Measurements from ENCODE around the gene EXOC3.

The EXOC3 gene

DNA sequence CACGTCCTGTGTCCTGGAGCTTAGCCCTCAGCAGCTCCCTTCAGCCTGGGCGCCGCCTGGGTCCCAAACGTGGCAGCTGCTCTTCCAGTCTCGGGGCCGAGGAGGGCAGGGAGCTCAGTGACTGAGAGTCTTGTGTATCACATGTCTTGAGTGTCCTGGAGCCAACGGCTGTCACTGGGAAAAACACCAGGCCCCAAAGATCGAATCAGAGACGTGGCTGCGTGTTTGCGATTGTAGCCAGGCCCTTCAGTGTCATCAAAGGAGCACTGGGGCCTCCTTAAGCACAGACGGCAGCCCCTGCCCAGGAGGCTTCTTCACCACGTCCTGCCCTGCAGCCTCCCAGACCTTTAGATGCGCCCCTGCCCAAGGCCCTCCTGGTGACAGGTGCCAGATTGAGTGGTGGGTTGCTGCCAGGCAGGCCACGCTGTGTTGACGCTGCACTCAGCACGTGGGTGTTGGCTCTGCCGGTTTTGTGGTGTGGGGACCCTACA, 5.7 kb upstream of the EXOC3 start:
- DNase-seq (ENCODE audit: extremely low read depth in 1 of 2, low read depth in 1 of 2) = no peak

DNA sequence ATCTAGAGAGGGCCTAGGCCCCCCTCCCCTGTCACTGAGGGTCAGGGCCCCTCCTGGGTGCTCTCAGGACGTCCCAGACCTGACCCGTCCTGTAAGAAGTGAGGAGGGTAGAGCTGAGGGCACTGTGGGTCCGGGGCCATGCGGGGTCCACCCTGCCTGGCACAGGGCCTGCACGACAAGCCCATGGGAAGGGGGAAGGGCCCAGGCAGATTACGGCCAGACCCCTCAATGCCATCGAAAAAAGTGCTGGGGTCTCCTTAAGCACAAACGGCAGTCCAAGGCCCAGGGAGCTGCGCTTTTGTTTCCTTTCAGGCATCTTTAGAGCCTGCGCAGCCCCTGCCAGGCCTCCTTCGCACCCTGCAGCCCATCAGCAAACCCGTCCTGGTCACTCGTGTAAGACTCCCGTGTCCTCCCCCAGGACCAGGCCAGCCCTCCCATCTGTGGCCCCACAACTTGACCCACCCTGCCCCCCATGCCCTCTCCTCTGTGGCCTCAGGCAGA, 4.4 kb upstream of the EXOC3 start:
- DNase-seq (ENCODE audit: extremely low read depth in 1 of 2, low read depth in 1 of 2) = no peak

DNA sequence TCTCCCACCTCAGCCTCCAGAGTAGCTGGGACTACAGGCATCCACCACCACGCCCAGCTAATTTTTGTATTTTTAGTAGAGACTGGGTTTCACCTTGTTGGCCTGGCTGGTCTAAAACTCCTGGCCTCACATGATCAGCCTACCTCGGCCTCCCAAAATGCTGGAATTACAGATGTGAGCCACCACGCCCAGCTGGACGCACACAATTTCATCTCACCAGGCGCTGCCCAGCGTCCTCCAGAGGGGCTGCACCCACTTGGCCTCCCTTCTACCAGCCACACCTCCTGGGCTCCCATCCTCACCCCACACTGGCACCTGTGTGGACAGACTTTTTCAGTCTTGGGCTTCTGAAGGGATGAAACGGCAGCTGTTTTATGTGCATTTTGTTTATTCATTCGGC, 3.8 kb upstream of the EXOC3 start:
- DNase-seq (ENCODE audit: extremely low read depth in 1 of 2, low read depth in 1 of 2) = no peak

DNA sequence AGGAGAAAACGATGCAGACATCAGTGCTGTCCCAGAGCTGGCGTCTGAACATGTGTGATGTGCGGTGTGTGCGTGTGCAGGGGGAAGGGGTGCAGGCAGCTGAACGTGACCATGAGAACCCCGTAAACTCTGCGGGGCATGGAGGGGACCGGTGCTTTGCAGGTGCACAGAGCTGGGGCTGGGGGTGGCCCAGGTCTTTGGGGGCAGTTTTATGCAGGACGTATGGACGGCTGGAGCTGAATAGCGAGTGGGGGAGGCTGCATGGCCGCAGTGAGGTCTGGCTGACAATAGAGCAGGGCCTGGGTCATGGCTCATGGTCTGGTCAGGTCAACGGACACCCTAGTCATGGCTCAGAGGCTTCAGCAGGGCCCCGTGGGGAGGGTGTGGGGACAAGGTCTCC, 3.3 kb upstream of the EXOC3 start:
- no peak for DNase-seq (ENCODE audit: extremely low read depth in 1 of 2, low read depth in 1 of 2)

DNA sequence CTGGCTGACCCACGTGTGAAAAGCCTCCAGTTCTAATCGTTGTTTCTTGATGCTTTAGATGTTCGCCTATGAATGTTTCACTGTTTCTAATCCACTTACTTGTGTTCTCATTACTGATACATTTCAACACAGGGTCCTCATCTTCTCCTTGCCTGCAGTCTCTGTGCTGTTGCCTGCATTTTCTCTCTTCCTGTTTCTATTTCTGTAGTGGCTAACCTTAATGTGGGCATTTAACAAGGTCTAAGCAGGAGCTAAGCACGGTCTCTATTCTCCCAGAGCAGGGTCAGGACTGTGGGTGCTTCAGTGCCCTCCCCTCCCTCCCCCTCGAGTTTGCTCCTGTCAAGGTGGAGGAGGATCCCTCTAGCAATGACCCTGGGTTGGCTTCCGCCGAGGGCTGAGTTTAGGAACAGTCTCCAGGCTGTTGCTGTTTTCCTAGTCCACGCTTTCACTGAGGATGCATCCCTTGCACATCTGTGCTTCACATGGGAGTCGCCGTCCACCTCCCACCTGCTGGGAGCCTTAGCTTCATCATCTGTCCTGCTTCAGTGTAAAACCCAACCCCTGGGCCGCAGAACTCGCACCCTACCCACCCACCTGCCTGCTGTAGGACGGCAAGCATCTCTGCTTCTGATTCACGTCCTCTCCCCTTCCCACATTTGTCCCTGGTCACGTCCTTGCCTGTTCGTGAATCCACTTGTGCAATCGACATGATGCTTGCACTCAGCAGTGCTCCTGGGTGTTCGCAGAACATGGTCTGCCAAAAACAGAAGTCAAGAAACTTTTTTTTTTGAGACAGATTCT, 2.4 kb upstream of the EXOC3 start:
- DNase-seq (ENCODE audit: extremely low read depth in 1 of 2, low read depth in 1 of 2) = no peak

DNA sequence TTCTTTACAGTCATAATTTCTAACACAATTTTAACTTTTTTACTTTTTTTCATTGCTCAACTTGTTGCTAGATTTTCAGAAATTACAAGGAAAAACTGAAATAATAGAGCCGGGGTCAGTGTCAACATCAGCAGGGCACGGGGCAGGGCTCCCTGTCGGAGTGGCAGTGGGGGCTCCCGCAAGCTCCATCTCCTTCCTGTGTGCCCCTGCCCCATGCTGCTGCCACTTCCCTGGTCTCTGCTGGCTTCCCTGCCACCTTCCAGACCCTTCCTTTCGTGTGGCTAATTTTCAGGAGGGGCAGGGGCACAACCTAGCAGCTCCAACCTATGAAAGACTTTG, 1.0 kb upstream of the EXOC3 start:
- DNase-seq (ENCODE audit: extremely low read depth in 1 of 2, low read depth in 1 of 2) = no peak

DNA sequence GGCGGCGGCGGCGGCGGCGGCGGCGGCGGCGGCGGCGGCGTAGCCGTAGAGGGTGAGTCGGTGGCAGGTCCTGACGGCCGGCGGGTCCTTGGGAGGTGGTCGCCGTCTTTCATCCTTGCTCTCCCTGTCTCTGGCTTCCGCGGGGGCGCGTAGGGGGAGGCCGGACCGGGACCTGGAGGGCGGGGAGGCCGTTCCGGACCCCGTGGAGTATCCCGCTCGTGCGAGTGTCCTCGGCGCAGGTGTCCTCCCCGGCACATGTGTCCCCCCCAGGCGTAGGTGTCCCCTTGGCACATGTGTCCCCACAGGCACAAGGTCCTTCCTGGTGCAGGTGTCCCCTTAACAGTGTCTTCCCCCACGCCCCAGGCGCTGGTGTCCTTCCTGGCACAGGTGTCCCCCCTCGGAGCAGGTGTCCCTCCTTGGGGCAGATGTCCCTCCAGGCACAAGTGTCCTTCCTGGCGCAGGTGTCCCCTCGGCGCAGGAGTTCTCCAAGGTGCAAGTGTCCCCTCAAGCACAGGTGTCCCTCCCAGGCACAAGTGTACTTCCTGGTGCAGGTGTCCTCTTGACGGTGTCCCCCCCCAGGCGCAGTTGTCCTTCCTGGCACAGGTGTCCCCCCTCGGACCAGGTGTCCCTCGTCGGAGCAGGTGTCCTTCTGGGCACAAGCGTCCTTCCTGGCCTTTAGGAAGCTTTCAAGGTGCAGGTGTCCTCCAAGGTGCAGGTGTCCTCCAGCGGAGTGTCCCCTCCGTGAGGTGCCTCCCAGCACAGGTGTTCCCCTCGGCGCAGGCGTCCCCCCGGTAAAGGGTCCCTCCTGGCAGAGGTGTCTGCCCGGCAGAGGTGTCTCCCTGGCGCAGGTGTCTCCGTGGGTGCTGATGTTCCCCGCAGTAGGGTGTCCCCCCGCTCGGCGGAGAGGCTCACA, 519 bp downstream of the EXOC3 start:
- DNase-seq (ENCODE audit: extremely low read depth in 1 of 2, low read depth in 1 of 2) = no peak

DNA sequence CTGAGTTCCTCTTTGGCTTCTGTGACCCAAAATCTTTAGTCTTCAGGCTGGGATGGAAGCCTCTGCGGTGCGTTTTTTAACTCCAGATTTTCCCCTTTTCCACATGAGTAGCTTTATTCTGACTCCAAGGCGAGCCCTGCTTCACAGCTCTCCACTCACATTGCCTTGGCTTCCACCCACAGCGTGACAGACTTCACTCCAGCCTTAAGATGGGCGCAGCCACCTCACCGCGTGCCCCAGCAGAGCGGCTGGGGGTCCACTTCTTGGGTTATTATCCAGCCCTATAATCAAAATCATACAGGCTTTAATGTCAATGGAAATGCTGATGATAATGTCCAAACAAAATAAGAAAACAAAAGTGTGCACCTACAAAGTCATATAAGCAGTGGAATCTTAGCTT, 1.2 kb downstream of the EXOC3 start:
- DNase-seq (ENCODE audit: extremely low read depth in 1 of 2, low read depth in 1 of 2) = no peak

DNA sequence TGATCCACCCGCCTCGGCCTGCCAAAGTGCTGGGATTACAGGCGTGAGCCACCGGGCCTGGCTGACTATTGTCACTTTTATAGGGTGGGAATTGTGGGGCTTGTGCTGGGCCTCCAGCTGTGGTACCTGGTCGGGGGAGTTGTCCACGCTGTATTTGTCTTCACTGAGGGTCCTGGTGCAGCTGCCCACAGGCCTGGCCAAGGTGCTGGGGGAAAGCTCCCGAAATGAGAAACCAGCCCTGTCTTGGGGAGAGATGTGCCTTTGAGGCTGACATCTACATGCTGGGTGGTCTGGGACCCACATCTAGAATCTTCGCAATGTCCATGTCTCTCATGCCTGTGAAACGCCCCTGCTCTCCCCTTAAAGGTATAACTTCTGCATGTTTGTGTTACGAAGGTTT, 2.6 kb downstream of the EXOC3 start:
- no peak for DNase-seq (ENCODE audit: extremely low read depth in 1 of 2, low read depth in 1 of 2)

DNA sequence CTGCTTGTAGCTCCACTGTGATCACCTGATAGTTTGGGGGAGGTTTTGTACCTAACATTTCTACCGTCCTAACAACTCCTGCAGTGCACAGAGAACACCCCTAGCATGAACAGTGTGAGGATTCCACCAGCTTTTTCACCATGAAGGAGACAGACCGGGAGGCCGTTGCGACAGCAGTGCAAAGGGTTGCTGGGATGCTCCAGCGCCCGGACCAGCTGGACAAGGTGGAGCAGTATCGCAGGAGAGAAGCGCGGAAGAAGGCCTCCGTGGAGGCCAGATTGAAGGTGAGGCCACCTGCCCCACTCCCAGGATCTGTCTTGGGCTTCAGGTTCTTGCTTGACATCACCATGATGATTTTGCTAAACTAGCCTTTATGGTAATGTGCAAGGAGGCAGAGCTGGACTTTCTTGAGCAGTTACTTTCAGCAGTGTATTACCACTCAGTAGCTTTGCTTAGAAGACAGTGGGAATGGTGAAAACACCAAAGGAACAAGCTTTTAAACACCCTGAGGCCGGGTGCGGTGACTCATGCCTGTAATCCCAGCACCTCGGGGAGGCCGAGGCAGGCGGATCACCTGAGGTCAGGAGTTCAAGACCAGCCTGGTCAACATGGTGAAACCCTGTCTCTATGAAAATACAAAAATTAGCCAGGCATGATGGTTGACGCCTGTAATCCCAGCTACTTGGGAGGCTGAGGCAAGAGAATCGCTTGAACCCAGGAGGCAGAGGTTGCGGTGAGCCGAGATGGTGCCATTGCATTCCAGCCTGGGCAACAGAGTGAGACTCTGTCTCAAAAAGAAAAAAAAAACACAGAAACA, 3.3 kb downstream of the EXOC3 start:
- DNase-seq (ENCODE audit: extremely low read depth in 1 of 2, low read depth in 1 of 2) = no peak

DNA sequence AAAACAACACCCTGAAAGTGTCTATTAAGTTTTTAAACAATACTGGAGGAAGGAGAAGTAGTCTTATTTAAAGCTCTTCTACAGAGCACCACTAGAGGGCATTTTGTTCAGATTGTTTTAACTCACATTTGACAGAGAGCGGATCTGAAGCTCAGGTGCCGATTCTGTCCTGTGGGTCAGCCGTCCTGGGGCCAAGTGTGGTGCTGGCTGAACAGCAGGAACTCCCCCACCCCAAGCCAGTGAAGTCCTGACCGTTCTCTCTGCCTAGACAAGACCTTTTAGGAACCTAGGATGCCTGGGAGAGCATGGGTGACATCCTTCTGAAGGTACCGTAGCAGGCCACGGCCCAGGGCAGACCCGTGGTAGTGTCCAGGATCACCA, 3.9 kb downstream of the EXOC3 start:
- no peak for DNase-seq (ENCODE audit: extremely low read depth in 1 of 2, low read depth in 1 of 2)

DNA sequence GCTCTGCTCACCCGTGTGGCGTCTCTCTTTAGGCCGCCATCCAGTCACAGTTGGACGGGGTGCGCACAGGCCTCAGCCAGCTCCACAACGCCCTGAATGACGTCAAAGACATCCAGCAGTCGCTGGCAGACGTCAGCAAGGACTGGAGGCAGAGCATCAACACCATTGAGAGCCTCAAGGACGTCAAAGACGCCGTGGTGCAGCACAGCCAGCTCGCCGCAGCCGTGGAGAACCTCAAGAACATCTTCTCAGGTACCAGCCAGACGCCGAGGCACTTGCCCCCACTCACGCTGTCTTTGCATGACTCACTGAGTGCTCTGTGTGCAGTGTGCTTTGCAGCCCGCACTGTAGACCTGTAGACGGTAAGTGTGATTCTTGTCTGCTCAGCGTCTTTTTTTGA, 4.5 kb downstream of the EXOC3 start:
- no peak for DNase-seq (ENCODE audit: extremely low read depth in 1 of 2, low read depth in 1 of 2)

DNA sequence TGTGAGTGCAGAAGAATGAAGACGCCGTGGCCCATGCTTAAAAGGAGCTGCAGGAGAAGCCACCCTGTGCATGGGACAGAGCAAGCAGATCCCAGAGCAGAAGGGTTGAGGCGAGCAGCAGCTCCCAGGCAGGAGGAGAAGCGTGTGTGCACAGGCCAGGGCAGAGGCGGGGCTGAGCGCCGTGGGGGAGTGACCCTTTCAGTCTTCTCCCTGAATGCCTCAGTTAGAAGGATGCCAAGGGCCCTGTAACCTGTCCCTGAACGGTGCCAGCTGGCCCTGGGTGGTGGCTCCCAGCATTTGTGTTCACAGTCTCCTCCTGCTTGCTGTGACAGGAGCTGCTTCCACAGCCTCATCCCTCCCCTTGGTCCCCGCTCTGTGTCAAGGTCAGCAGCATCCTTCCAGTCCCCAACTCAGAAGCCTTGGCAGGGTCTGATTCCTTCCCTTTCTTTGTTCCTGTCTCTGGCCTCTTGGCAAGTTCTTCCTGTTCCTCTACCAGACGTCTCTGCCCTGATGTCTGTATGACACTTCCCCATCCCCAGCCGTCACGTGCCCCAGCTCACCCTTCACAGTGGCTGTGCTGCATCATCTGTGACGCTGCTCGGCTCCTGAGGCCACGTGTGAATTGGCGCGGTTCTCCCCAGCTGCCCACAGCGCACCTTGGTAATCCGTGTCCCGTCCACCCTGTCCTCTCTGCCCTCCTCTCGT, 5.2 kb downstream of the EXOC3 start:
- no peak for DNase-seq (ENCODE audit: extremely low read depth in 1 of 2, low read depth in 1 of 2)

DNA sequence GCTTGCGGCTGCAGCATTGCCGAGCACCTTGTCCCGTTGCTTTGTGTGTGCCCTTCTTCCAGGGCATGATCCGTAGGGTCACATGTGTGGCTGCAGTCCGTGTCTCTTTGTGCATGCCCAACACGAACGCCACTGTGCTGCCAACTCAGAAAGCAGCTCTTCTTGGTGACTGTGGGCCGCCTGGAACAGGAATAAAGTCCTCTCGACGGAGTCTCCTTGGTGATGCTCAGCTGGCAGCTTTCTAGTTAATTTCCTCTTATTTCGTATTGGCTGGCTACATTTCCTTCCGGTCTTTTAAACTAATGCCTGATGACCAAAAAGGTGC, 5.8 kb downstream of the EXOC3 start:
- DNase-seq (ENCODE audit: extremely low read depth in 1 of 2, low read depth in 1 of 2) = no peak

DNA sequence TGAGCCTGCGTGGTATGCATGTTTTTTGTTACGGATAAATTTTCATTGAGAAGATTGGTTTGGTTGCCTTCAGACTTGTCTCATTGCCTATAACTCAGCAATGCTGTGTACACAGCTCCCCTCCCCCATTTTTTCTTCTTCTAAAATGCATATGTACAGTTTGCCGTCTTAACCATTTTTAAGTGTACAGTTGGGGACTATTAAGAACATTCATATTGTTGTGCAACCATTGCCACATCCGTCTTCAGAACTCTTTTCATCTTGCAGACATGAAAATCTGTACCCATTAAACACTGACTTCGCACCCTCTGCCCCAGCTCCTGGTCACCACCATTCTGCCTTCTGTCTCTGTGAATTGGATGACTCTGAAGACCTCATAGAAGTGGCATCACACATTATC, 6.2 kb downstream of the EXOC3 start:
- no peak for DNase-seq (ENCODE audit: extremely low read depth in 1 of 2, low read depth in 1 of 2)

DNA sequence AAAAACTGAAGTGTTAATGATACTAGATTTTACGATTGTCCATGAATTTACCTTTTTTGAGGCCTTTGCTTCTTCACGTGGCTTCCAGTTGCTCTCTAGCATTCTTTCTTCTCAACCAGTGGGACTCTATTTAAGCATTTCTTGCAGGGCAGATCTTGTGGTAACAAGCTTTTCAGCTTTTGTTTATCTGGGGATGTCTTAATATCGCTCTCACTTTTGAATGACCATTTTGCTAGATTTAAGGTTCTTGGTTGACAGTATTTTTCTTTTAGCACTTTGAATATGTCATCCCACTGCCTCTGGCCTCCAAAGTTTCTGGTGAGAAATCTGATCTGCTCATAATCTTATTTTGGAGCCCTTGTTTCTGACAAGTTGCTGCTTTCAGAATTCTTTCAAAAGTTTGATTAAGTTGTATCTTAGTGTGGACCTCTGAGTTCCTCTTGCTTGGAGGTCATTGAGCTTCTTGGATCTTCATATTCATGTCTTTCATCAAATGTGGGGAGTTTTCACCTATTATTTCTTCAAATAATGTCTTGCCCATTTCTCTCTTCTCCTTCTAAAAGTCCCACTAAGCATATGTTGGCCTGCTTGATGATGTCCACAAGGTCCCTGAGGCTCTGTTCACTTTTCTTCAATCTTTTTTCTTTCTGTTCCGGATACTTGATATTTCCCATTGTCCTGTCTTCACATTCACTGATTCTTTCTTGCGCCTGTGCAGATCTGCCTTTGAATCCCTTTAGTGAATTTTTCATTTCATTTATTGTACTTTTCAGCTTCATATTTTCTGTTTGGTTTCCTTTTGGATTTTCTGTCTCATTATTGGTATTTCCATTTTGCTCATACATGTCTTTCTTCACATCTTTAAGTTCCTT, 8.8 kb downstream of the EXOC3 start:
- no peak for DNase-seq (ENCODE audit: extremely low read depth in 1 of 2, low read depth in 1 of 2)

DNA sequence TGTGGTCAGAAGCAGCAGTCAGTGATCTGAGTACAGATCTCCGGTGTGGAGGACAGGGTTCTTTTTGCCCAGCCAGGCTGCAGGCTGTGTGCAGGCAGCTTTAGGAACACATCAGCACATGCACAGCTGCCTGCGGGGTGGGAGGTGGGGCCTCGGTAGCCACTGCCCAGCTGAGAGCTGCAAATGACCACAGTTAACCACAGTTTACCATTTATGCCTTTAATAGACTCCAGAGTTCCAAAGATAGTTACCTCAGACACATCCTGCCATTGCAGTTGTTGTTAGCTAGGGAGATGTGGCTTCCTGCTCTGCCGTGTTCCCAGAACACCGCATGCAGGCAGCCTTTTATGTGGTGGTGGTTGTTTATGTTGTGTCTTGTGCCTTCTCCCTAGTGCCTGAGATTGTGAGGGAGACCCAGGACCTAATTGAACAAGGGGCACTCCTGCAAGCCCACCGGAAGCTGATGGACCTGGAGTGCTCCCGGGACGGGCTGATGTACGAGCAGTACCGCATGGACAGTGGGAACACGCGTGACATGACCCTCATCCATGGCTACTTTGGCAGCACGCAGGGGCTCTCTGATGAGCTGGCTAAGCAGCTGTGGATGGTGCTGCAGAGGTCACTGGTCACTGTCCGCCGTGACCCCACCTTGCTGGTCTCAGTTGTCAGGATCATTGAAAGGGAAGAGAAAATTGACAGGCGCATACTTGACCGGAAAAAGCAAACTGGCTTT, 10.2 kb downstream of the EXOC3 start:
- no peak for DNase-seq (ENCODE audit: extremely low read depth in 1 of 2, low read depth in 1 of 2)

DNA sequence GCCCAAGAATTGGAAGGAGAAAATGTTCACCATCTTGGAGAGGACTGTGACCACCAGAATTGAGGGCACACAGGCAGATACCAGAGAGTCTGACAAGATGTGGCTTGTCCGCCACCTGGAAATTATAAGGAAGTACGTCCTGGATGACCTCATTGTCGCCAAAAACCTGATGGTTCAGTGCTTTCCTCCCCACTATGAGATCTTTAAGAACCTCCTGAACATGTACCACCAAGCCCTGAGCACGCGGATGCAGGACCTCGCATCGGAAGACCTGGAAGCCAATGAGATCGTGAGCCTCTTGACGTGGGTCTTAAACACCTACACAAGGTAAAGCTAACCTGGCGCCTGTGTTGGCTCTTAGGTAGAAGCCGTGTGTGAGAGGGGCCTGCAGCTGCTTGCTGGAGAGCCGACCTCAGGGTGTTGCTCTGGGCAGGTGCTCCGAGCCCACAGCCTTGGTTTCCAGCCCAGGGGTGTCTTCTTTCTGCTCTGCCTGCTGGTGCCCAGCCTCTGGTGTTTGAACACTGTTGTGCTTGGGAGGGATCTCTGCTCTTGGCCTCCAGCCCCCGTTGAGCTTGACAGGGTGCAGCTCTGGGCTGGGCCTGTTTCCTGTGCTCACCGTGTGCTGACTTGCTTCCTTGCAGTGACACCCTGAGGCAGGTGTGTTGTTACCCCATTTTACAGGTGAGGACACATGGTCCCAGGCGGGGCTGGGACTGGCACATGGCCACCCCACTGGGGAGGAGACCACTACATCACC, 10.9 kb downstream of the EXOC3 start:
- DNase-seq (ENCODE audit: extremely low read depth in 1 of 2, low read depth in 1 of 2) = no peak

Data from activated CD8-positive, alpha-beta memory T cell treated with anti-CD3 and anti-CD28 coated beads for 1 hour (primary cell).